Activated CD4-positive, CD25-positive, alpha-beta regulatory T cell treated with anti-CD3 and anti-CD28 coated beads, Interleukin-2, amount 50 U/mL, for 16 hours (primary cell): Measurements from ENCODE around the gene ADAM8.
"Not testable (repeated sequence)": the region's sequence is repeated elsewhere in the genome, so short reads cannot be mapped to it uniquely, and the experiment has no call there.

Experiments
- DNase-seq: peaks from one replicate; pipeline ENCODE4 v3.0.0-alpha.2; 2020; ENCODE audit warnings: low read depth, low spot score

ADAM8 gene

GRCh38 chr10:133231244-133231945 is 45.3 kb downstream of the ADAM8 start:
- DNase-seq: no peak

- no peak for DNase-seq
Observed at GRCh38 chr10:133230387-133231195, 46.1 kb downstream of the ADAM8 start.

- no peak for DNase-seq
Observed at GRCh38 chr10:133230044-133230361, 46.7 kb downstream of the ADAM8 start, which contains the start of gene UTF1. Gene UTF1, plus strand, starts transcription at chr10:133230217. Its CDS starts 72 bp downstream, at chr10:133230289.

GRCh38 chr10:133229265-133230043 is 47.2 kb downstream of the ADAM8 start:
- DNase-seq: no peak

GRCh38 chr10:133227256-133227655 is 49.4 kb downstream of the ADAM8 start:
- DNase-seq: no peak

- no peak for DNase-seq
Observed at GRCh38 chr10:133226251-133226808, 50.3 kb downstream of the ADAM8 start.

GRCh38 chr10:133225707-133226191 is 50.9 kb downstream of the ADAM8 start:
- no peak for DNase-seq

- DNase-seq: no peak
Observed at GRCh38 chr10:133224756-133225372, 51.8 kb downstream of the ADAM8 start.

- DNase-seq: no peak
Observed at GRCh38 chr10:133224076-133224475, 52.6 kb downstream of the ADAM8 start.

GRCh38 chr10:133221756-133222155 is 54.9 kb downstream of the ADAM8 start:
- not testable (repeated sequence) for DNase-seq

GRCh38 chr10:133221331-133221730 is 55.3 kb downstream of the ADAM8 start:
- no peak for DNase-seq

GRCh38 chr10:133219782-133220181 is 56.9 kb downstream of the ADAM8 start:
- DNase-seq: no peak

GRCh38 chr10:133218891-133219290 is 57.8 kb downstream of the ADAM8 start:
- no peak for DNase-seq

GRCh38 chr10:133217800-133218589 is 58.7 kb downstream of the ADAM8 start:
- DNase-seq: no peak

- no peak for DNase-seq
Observed at GRCh38 chr10:133216776-133217175, 59.9 kb downstream of the ADAM8 start.

- DNase-seq: no peak
Observed at GRCh38 chr10:133215586-133215985, 61.1 kb downstream of the ADAM8 start.

- DNase-seq: no peak
Observed at GRCh38 chr10:133214468-133215410, 61.9 kb downstream of the ADAM8 start.

- DNase-seq: no peak
Observed at GRCh38 chr10:133213641-133214467, 62.8 kb downstream of the ADAM8 start.
